A172 (cell line): ENCODE results near the gene PER3. TPM values are rescaled to one million over a fixed set of nuclear protein-coding genes. Genes with fewer than 3 reads are reported as not detected.

Source experiments
- DNase-seq: peaks from one replicate; pipeline ENCODE4 v3.0.0-alpha.2; 2015; ENCODE audit warnings: low spot score
- total RNA-seq: library from RNA; depleted of rRNA; stranded (reverse); fragments of >200 nt; shearing (Covaris generic); gene quantifications from 2 replicates; pipeline ENCODE4 v1.2.3, GENCODE V29; 2014; rRNA removed

Gene PER3
- 6.0 and 6.1 TPM in 2 replicates for total RNA-seq

- DNase-seq = peak; percentile 82
Measured at GRCh38 chr1:7783826-7784491, at the start of gene PER3. PER3 (plus strand) TSS chr1:7784291; CDS start chr1:7784878, 587 bp downstream.

- no peak for DNase-seq
Measured at GRCh38 chr1:7738044-7738443, 46.0 kb upstream of the PER3 start.

- DNase-seq = no peak
Measured at GRCh38 chr1:7743346-7743745, 40.7 kb upstream of the PER3 start.

- DNase-seq = no peak
Measured at GRCh38 chr1:7744882-7745281, 39.2 kb upstream of the PER3 start.

- no peak for DNase-seq
Measured at GRCh38 chr1:7745783-7746182, 38.3 kb upstream of the PER3 start.

- DNase-seq = no peak
Measured at GRCh38 chr1:7747605-7748004, 36.5 kb upstream of the PER3 start.

GRCh38 chr1:7749126-7749525, 35.0 kb upstream of the PER3 start:
- no peak for DNase-seq

GRCh38 chr1:7751174-7751573, 32.9 kb upstream of the PER3 start:
- no peak for DNase-seq

- DNase-seq = peak; percentile 53
Measured at GRCh38 chr1:7752512-7753417, 31.3 kb upstream of the PER3 start.

GRCh38 chr1:7753641-7754040, 30.4 kb upstream of the PER3 start:
- DNase-seq = no peak

- no peak for DNase-seq
Measured at GRCh38 chr1:7754234-7754633, 29.9 kb upstream of the PER3 start.

GRCh38 chr1:7755448-7755847, 28.6 kb upstream of the PER3 start:
- no peak for DNase-seq

- no peak for DNase-seq
Measured at GRCh38 chr1:7760245-7760644, 23.8 kb upstream of the PER3 start.

GRCh38 chr1:7761103-7761502, 23.0 kb upstream of the PER3 start:
- DNase-seq = no peak

- DNase-seq = no peak
Measured at GRCh38 chr1:7767176-7767575, 16.9 kb upstream of the PER3 start.

- no peak for DNase-seq
Measured at GRCh38 chr1:7768583-7768982, 15.5 kb upstream of the PER3 start.

GRCh38 chr1:7769673-7770412, 14.2 kb upstream of the PER3 start:
- no peak for DNase-seq

- DNase-seq = no peak
Measured at GRCh38 chr1:7770669-7770996, 13.5 kb upstream of the PER3 start.

- peak; percentile 37 for DNase-seq
Measured at GRCh38 chr1:7770997-7771822, 12.9 kb upstream of the PER3 start, which contains the start of gene VAMP3. VAMP3 (plus strand) TSS chr1:7771296; CDS start chr1:7771384, 88 bp downstream.

GRCh38 chr1:7771823-7772299, 12.2 kb upstream of the PER3 start:
- DNase-seq = no peak

- DNase-seq = no peak
Measured at GRCh38 chr1:7777591-7777990, 6.5 kb upstream of the PER3 start.
